H54 (cell line): Measurements from ENCODE around the gene PTPRU.

ENCODE experiments used
- DNase-seq: peaks from one replicate; pipeline ENCODE4 v3.0.0; 2011; ENCODE audit warnings: low spot score, mixed read lengths; ENCODE audit not compliant: insufficient read length
- FAIRE-seq: peaks from 3 replicates; lab custom pipeline; 2011; peaks lifted over from hg19 to GRCh38; lab: Jason Lieb, UNC
- POLR2A ChIP-seq: IDR thresholded peaks from 2 replicates; pipeline ENCODE4 v1.6.1; 2011; ENCODE audit warnings: low read depth, mild to moderate bottlenecking, low read length

Gene PTPRU

DNA sequence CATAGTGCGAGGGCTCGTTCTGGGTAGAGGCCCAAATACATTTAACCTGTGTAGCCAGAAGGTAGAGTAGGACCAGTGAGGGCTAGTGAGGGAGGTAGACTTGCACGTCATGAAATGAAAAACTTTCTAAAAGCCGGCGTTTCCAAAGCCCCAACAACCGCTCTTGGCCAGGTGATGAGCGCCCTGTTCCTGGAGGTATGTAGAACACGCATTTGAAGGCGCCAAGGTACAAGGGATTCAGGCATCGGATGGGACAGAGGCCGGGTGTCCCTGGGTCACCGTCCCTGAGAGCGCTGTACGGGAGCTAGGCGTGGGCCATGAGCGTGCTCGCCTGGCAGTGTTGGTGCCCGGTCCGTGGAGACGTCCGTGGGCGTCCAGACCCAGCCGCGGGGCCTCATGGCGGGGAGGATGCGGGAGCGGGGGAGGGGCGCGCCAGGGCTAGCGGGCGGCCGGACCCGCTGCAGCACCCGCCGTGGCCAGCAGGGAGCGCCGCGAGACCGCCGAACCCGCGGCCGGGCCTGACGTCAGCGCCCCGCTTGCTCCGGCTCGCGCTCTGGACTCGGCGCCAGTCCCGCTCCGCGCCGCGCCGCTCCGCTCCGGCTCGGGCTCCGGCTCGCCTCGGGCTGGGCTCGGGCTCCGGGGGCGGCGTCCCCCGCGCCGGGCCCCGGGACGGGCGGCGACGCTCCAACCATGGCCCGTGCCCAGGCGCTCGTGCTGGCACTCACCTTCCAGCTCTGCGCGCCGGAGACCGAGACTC, at the start of gene PTPRU:
PTPRU (plus strand) TSS at position 568 of the 757 bp plus-strand sequence; CDS start at position 691, 123 bp downstream.
- FAIRE-seq (no peak), DNase-seq (peak; percentile 78)
- no peak for TF ChIP-seq POLR2A

GRCh38 chr1:29186707-29187106, 49.6 kb upstream of the PTPRU start:
- no peak for FAIRE-seq
- DNase-seq: no peak
- no peak for TF ChIP-seq POLR2A

DNA sequence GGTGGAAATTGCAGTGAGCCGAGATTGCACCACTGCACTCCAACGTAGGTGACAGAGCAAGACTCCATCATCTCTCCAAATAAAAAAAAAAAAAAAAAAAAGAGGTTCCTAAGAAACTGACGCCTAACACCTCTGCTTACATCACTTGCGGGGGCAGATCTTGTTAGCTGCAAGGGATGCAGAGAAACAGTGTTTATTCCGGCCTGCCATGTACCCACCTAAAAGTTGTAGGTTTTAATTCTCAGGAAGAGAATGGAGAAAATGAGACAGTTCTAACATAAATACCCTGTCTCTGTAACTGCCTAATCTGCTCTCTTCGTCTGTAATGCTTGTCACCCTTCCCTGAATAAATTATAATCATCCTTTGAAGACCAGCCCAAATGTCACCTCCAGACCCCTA, 45.6 kb upstream of the PTPRU start:
- DNase-seq (no peak), FAIRE-seq (no peak)
- TF ChIP-seq POLR2A: no peak

DNA sequence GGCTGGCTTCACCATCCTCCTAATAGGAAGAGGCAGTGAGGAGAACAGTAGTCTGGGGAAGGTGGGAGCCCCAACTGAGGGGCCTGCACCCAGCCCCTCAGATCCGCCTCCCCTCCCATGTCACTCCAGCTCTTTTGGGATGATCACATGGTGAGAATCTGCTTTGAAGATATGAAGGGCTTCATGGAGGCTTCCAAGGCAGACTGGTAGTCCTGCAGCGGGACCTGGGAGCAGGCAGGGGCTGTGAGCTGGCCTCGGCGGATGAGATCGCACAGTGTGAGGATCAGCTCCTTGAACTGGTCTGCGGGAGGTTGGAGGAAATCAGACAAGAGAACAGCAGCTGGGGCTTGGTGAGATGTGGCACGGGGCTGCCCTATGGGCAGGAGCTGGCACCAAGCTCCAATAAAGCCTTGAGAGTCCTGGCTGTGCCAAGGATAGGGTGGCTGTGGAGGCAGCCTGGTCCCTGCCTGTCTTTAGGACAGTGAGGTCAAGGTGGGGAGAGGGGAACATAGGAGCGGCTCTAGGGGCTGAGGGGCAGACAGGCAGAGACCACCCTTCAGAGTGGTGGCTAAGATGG, 42.4 kb upstream of the PTPRU start:
- FAIRE-seq (no peak), DNase-seq (no peak)
- TF ChIP-seq POLR2A: no peak

DNA sequence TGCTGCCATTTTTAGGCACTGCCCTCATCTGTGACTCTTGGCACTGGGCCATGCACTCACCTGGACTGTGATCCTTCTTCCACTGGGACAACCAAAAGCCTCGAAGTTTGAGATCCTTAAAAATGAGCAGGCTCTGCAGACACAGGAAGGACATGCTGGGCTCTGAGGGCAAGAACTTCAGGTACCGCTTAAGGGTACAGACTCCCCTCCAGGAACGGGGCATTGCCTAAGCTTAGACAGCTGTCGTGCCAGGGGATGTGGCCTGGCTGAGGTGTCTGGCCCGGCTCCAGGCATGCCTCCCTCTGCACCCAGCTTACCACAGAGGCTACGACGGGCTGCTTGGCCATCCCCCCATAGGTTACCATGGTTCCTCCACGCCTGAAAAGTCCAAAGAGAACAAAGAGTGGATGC, 40.4 kb upstream of the PTPRU start:
- no peak for DNase-seq
- TF ChIP-seq POLR2A: no peak
- no peak for FAIRE-seq

- DNase-seq: peak; percentile 34
- no peak for FAIRE-seq
- no peak for TF ChIP-seq POLR2A
These were observed 39.3 kb upstream of the PTPRU start for GRCh38 chr1:29196863-29197589.

- DNase-seq (no peak), FAIRE-seq (no peak)
- TF ChIP-seq POLR2A: no peak
These were observed 38.8 kb upstream of the PTPRU start for GRCh38 chr1:29197590-29197924.

- no peak for TF ChIP-seq POLR2A
- no peak for FAIRE-seq
These were observed 38.3 kb upstream of the PTPRU start for GRCh38 chr1:29197993-29198392.

DNA sequence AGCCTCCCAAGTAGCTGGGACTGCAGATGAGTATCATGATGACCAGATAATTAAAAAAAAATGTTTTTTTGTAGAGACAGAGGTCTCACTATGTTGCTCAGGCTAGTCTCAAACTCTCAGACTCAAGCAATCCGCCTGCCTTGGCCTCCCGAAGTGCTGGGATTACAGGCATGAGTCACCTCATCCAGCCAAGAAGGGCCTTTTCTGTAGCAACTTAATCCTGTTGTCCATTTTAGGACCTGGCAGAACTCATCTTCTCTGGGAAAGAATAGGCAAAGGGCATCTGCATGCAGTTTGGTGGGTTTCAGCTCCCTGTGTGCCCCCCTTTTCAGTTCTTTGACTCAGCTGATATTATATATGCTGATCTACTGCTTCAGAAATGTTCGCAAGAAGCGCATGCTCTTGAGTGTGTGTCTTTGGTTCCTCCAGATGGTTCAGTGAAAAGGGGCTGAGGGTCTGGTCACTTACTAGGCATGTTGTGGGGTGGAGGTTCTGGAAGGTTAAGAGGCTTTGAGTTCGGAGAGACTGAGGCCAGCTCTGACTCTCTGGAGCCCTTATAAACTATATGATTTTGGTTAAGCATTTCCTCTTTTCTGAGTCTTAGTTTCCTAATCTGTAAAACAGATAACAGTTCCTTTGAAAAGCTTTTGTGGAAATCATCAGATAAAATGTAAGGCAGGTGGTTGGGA, 35.3 kb upstream of the PTPRU start:
- no peak for TF ChIP-seq POLR2A
- no peak for FAIRE-seq

More at GRCh38 chr1:29197993-29198392, 38.3 kb upstream of the PTPRU start:
- no peak for DNase-seq

GRCh38 chr1:29201595-29202051, 34.7 kb upstream of the PTPRU start:
- TF ChIP-seq POLR2A: no peak
- FAIRE-seq: no peak
- DNase-seq: no peak

More for the DNA sequence above, 35.3 kb upstream of the PTPRU start:
- DNase-seq: no peak

GRCh38 chr1:29202053-29202452, 34.3 kb upstream of the PTPRU start:
- DNase-seq (no peak), FAIRE-seq (no peak)
- TF ChIP-seq POLR2A: no peak

GRCh38 chr1:29202584-29203340, 33.6 kb upstream of the PTPRU start:
- FAIRE-seq (peak; percentile 96), DNase-seq (peak; percentile 85)
- no peak for TF ChIP-seq POLR2A

- no peak for TF ChIP-seq POLR2A
- DNase-seq (no peak), FAIRE-seq (no peak)
These were observed 27.9 kb upstream of the PTPRU start for GRCh38 chr1:29208442-29208841.

DNA sequence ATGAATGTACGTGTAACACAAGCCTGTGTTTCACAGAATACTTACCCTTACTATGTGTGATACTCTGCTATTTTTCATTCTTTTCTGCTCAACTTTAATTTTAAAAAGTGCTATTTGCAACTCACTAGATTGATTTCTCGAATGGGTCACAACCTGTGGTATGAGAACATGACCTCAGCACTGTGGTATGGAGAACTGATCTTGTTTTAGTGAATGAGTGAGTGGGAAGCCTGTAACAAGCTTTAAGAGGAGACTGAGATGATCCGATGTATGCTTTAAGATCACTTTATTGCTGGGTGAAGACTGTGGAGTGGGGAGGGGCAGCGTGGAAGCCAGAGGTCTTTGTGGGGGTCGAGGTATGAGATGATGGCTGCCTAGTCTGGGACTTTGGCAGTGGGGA, 27.1 kb upstream of the PTPRU start:
- FAIRE-seq: no peak
- TF ChIP-seq POLR2A: no peak
- DNase-seq: no peak
